ENCODE results near the gene KRT26. TPM values are rescaled to one million over a fixed set of nuclear protein-coding genes. Genes with fewer than 3 reads are reported as not detected.

KRT26 gene
- total RNA-seq, 2 experiments from 2014 or later: not detected

GRCh38 chr17:40717776-40718175 is 54.2 kb downstream of the KRT26 start:
- intact Hi-C loops (cut with micrococcal nuclease): no loop called here
- no peaks in the 10 kb centered on the region for H3K36me3 Mint-ChIP-seq (ENCODE audit: low read depth)
- no peak overlapping the region for H3K4me3 Mint-ChIP-seq
- H3K9me3 Mint-ChIP-seq: no peaks in the 10 kb centered on the region
- DNase-seq: no peak
- H3K4me1 Mint-ChIP-seq (ENCODE audit: low read depth): no peaks in the 10 kb centered on the region
- peaks cover 2% of the 10 kb centered on the region for H3K27me3 Mint-ChIP-seq (ENCODE audit: low read depth)
- no peak overlapping the region for H3K27ac Mint-ChIP-seq
- CTCF ChIA-PET: no interaction called here

Other genes with a start within 250 kb of the KRT26 start
- gene CCR7, start 206.7 kb downstream of the KRT26 start, total RNA-seq: 100 to 1,000 TPM; 150 to 156 TPM
- 100 to 1,000 TPM; 102 to 112 TPM for gene SMARCE1, start 124.4 kb downstream of the KRT26 start, total RNA-seq
- gene KRT222, start 107.0 kb downstream of the KRT26 start, total RNA-seq: not detected
- not detected for gene KRT24, start 68.4 kb downstream of the KRT26 start, total RNA-seq
- not detected for gene KRT25, start 16.9 kb downstream of the KRT26 start, total RNA-seq
- not detected for gene KRT27, start 10.3 kb upstream of the KRT26 start, total RNA-seq
- gene KRT28, start 27.8 kb upstream of the KRT26 start, total RNA-seq: not detected
- gene KRT10, start 50.4 kb upstream of the KRT26 start, total RNA-seq: 10 to 100 TPM; 32.5 to 34.7 TPM
- not detected for gene KRT12, start 95.0 kb upstream of the KRT26 start, total RNA-seq
- not detected for gene KRT20, start 113.0 kb upstream of the KRT26 start, total RNA-seq
- gene KRT23, start 165.4 kb upstream of the KRT26 start, total RNA-seq: not detected
- not detected for gene KRT39, start 194.7 kb upstream of the KRT26 start, total RNA-seq
- gene KRT40, start 212.1 kb upstream of the KRT26 start, total RNA-seq: not detected
- not detected for gene KRTAP3-3, start 222.0 kb upstream of the KRT26 start, total RNA-seq
- not detected for gene KRTAP3-2, start 227.7 kb upstream of the KRT26 start, total RNA-seq
- gene KRTAP3-1, start 236.9 kb upstream of the KRT26 start, total RNA-seq: not detected